GM12873 (cell line): ENCODE measurements around the gene RFPL3.

Experiments used
- TF ChIP-seq, protein P1 (sequence below): IDR thresholded peaks from 2 replicates; pipeline ENCODE4 v1.5.1; 2012; ENCODE audit warnings: low read depth, mild to moderate bottlenecking, moderate library complexity, low read length, control low read depth; ENCODE audit not compliant: insufficient read depth; ENCODE audit errors: missing control alignments

RFPL3 gene

DNA sequence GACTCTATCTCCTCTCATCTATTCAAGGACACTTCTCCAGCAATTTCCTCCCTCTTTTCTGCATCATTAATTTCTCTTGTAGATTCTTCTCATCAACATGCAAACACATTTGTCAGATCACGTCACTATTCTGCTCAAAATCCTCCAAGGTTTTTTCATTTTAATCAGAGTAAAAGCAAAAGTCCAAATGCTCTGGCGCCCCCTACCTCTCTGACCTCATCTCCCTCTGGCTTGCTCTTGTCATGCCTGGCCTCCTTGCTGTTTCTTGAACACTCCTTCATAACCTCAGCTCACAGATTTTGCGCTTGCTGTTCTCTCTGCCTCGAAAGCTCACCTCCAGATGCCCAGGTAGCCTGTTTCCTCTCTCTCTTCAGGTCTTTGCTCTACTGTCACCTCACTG lies 32.0 kb downstream of the RFPL3 start:
- TF ChIP-seq, protein P1, sequence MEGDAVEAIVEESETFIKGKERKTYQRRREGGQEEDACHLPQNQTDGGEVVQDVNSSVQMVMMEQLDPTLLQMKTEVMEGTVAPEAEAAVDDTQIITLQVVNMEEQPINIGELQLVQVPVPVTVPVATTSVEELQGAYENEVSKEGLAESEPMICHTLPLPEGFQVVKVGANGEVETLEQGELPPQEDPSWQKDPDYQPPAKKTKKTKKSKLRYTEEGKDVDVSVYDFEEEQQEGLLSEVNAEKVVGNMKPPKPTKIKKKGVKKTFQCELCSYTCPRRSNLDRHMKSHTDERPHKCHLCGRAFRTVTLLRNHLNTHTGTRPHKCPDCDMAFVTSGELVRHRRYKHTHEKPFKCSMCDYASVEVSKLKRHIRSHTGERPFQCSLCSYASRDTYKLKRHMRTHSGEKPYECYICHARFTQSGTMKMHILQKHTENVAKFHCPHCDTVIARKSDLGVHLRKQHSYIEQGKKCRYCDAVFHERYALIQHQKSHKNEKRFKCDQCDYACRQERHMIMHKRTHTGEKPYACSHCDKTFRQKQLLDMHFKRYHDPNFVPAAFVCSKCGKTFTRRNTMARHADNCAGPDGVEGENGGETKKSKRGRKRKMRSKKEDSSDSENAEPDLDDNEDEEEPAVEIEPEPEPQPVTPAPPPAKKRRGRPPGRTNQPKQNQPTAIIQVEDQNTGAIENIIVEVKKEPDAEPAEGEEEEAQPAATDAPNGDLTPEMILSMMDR: peak; percentile 39

DNA sequence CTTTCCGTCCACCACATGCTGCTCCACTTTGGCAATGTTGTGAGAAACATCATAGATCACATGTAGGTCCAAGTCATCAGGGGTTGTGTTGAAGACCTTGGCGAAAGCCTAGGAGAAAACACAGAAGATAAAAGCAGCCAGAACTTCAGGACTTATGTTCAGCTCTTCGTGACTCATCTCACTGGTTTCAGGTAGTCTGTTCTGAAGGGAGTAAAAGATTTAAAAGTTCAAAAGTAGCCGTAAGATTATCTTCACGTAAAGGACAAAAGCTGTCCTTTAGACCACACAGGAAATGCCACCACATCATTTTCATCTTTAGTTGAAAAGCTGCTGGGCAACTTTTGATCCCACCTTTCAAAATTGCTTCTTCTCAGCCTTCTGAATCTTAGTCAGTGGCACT lies 37.4 kb downstream of the RFPL3 start:
- TF ChIP-seq, protein P1: no peak

DNA sequence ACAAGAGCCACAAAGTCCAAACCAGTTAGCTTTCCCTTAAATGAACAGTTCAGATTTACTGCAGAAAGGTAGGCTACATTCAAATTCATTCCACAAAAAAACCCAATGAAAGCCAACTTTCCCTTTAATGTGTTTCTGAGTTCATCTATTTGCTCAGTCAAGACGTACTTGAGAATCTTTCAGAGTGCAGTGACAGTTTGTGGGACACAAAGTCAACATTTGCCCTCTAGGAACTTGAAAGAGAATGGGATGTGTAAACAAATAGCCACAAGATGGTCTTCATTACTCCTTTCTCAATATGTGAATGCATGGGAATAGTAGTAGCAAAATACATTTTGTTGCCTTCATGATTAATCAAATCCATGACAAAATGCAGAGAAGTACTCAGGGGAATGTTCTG lies 38.6 kb downstream of the RFPL3 start:
- TF ChIP-seq, protein P1: no peak

DNA sequence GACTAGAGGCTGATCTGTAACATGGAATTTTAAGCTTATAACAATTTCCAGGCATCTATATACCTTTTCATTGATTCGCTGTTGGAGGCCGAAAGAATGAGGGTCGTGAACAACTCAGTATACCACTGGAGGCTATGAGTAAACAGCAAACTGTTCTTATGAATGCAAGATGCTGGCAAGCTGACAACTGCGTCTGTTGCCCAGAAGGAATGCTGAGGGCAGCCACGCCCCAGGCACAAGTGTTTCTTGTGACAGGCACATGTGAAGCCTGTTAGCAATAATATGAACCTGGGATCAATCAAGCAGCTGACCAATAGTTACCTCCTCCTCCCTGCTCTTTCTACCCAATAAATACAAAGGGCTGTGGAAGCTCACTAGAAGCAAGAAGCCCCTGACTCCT lies 39.1 kb downstream of the RFPL3 start:
- TF ChIP-seq, protein P1: no peak

DNA sequence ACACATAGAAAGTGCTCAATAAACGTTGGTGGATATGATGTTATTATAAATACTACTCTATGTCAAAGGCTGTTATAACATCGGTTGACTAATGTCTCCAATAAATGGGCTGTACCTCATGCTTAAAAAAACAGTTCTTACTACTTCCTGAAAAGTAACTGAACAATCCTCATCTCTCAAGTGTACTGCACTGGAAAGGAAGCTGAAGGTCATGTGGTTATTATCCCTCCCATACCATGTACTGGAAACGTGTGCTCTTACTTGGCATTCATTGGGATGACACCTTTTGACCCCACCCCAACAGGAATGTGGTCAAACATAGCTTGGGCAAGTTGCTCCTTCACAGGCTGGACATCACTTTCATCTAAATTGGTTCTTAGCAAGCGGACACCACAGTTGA lies 43.8 kb downstream of the RFPL3 start:
- TF ChIP-seq, protein P1: no peak

DNA sequence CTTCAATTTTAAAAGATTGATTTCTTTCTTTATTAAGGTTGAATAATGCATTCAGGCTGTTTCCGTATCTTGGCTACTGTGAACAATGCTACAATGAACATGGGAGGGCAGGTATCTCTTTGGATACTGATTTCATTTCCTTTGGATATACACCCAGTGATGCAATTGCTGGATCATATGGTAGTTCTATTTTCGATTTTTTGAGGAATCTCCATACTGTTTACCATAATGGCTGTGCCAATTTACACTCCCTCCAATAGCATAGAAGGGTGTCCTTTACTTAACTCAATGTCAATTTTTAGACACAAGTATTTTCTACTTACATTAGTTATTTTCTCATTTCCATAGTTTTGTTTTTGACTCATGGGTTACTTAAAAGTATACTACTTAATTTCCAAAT lies 46.4 kb downstream of the RFPL3 start:
- TF ChIP-seq, protein P1: no peak

DNA sequence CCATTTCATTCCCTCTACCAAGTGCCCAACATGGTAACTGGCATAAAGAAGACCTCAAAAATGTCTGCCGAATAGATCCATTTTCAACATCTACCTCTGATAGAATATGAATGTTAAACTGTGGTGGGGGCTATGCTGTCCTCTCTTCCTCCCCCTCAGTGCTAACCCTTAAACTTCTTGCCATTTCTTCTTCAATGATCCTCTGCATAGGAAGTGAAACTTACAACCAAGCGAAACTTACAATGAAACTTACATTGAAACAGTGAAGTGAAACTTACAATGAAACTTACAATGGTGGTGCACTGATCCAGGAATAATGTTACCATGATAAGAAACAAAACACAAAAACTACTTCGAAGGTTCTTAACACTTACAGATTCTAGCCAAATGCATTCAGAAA lies 49.6 kb downstream of the RFPL3 start:
- TF ChIP-seq, protein P1: no peak
